GM21381 (cell line): ENCODE results near the gene HMGXB3.

Experiments used
- ATAC-seq: cut with Tn5 transposase; IDR thresholded peaks from one replicate; pipeline ENCODE4 v1.9.1; 2021; ENCODE audit warnings: mild to moderate bottlenecking, moderate library complexity; ENCODE audit not compliant: unreplicated experiment

The HMGXB3 gene

GRCh38 chr5:150066901-150067396, 66.4 kb downstream of the HMGXB3 start:
- ATAC-seq: no peak

DNA sequence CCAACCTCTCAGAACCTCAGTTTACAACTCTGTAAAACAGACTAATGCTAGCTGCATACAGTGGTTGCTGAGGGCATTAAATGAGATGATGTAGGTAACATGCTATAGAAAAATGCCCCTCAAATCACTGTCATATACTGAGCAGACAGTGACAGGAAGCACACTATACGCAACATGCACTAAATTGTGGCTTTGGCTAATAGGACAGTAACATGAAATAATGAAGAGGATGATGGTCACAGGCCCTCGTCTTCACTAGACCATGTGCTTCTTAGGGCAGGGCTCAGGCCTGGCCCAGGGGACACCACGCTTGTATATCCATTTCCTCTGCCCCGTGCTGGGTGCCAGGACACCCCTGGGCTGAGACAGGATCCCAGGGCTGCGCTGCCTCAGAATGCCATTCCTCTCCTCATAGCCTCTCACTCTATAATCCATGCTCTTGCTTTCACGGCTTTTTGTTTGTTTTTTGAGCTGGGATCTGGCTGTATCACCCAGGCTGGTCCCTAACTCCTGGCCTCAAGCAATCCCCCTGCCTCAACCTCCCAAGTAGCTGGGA, 66.9 kb downstream of the HMGXB3 start:
- no peak for ATAC-seq

- no peak for ATAC-seq
These were observed 67.5 kb downstream of the HMGXB3 start for GRCh38 chr5:150068071-150068470.

DNA sequence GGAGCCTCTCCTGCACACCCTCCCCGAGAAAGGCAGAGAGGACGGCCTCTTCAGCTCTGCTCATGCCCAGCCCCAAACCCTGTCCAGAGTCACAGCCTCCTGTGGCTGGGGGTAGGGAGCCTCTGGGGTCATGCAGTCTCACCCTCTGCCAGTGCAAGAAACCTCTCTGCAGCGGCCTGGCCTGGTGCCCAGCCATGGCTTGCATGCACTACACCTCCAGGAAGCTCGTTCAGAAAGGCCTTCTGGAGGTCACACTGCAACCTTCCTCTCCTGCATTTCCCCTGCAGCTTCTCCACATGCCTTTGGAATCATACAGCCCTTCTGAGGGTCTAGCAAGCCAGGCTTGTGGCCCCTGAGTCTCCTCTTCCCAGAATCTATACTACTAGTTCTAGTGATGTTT, 67.9 kb downstream of the HMGXB3 start:
- no peak for ATAC-seq

DNA sequence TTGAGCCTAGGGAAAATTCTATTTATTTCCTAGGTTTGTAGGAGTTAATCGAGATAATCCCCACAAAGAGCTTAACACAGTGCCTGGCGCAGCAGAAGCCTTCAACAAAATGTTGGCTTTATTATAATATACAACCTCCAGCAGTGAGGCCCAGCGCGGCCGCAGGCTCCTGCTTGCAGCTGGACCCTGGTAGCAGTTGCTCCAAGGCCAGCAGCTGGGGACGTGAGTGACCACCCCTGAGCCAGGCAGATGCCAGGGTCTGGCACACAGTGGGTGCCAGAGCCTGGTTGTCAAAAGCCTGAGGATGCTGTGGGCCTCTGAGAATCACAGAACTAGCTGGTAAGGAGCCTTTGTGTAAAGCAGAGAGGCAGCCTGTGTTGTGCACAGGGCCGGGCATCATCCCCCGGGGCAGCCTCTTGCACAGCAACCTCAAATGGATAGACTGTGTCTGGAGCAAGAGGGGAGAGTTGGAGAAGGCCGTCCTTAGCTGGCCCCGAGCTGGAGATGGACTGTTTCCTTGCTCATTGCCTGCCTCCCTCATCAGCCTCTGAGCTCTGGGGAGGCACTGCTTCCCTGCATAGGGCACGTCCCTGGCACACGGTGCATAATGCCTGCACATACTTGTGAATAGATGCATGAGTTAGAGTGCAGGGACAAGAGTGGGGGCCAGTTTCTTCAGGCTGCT, 68.6 kb downstream of the HMGXB3 start:
- no peak for ATAC-seq

DNA sequence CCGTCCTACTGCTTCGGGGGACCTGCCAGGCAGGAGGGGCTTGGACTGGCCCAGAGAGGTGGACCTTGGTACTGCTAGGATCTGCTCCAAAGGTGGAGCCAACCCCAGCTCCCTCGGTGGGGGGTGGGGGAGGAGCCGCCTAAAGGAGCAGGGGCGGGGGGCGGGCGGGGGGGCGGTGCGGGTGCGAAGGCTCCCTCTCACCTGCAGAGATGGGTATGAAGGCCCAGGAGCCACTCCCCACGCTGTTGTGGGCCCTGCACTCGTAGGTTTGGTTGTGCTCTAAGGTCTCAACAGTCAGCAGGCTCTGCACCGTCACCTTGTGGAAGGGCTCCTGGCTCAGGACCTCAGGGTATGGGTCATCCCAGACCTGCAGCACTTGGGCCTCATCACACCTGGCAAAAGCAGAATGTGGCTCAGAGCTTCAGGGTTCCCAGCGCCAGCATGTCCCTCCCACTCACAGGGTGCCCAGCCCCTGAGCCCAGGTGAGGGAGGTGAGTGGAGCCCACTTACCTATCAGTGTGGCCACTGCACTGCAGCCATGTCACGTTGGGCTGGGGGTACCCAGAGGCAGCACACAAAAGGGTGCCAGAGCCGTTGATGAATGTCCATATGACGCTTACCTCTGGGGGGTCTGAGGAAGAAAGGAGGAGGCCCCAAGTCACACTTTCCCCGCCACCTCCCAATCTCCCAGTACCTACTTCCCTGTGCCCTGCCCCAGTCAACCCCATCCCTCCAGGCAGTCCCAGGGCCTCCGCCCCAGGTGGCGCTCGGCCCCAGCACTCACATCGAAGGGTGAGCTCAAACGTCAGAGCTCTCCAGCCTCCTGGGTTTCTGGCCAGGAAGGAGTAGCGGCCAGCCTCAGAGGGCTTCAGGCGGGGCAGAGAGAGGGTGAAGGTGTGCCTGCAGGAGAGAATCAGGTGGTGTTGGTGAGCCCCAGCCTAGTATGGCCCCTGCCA, 69.4 kb downstream of the HMGXB3 start:
- no peak for ATAC-seq

DNA sequence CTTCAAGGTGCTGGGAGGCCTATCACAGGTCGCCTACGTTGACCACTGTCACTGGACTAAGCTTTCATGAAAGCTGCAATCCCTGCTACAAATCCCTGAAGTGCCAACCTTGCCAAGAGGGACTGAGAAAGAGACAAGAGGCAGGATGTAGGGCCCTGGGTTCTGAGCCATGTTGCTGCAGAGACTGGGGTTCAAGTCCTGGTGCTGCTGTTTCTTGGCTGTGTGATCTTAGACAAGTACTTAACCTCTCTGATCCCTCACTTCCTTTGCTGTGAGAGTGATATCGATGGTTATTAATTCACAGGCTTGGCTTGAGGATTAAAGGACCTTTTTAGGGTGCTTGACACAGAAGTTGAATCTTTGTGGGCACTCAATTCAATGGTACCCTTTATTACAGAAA, 70.3 kb downstream of the HMGXB3 start:
- ATAC-seq: no peak

DNA sequence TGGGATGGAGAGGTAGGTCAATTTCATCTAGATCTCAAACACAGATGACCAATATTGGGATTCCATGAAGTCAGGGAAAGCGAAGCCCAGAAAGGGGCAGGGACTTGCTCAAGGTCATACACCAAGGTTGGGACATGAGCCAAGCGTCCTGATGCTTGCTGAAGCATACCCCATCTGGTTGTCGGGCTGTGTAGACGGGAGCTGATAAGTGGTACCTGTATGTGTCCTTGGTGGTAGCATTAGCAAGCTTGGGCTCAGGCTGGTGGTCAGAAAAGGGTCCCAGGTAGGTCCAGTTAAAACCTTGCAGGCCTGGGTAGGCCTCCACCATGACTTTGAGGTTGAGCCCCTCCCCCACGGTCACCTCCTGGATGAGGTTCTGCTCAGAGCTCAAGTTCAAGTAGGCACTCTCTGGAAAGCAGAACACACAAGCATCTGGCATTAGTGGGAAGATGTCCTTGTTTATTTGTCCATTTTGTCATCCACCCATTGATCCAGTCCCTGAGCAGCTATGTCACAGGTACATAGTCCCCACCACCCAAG, 72.6 kb downstream of the HMGXB3 start:
- ATAC-seq: no peak

DNA sequence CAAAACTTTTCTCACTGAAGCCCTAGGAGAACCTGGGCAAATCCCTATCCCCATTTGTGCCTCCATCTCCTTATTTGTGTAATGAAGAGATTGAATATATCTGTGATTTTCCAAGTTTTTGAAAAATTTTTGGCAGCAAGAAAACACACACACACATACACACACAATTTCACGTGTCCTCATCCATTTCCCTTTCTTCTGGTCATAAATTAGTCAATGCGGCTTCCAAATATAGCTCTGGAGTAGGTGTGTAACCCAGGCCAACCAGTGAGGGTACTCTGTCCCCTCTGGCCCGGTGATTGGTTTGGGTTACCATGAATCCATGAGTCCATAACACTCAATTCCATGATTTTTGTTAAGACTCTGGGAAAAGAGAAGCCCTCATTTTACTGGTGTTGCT, 73.1 kb downstream of the HMGXB3 start:
- no peak for ATAC-seq

- no peak for ATAC-seq
These were observed 74.7 kb downstream of the HMGXB3 start for GRCh38 chr5:150075233-150075632.

- no peak for ATAC-seq
These were observed 75.3 kb downstream of the HMGXB3 start for GRCh38 chr5:150075806-150076205.

- ATAC-seq: no peak
These were observed 76.5 kb downstream of the HMGXB3 start for GRCh38 chr5:150077060-150077459.

DNA sequence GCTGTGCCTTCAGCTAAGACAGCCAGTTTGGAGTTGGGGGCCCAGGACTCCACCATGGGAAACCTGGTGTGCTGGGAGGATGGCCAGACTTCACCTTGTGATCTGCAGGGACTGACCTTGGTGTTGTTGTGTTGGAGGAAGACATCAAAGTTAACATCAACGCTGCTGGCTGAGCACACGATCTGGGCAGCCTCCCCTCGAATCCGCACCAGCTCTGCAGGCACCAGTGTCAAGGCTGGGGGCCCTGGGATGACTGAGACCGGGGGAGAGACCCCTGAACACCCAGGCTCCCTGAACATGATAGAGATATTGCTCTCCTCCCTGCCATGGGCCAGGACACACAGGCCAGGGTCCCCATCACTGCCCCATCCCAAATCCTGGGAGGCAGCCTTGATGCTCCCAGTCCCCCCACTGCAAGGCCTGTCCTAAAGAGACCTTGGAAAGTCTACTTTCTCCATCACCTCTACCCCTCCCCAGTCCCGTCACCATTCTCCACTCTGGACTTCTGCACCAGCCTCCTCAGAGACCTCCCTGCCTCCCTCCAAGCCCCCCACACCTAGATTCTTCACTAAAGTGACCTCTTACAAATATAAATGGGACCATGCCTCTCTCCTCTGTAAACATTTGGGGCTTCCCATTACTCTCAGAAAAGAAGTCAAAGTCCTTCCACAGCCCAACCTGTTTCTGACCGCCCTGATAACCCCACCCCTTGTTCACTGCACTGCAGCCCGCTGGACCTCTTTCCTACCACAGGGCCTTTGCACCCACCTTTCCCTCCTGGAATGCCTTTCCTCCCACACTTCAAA, 77.7 kb downstream of the HMGXB3 start:
- ATAC-seq: no peak

DNA sequence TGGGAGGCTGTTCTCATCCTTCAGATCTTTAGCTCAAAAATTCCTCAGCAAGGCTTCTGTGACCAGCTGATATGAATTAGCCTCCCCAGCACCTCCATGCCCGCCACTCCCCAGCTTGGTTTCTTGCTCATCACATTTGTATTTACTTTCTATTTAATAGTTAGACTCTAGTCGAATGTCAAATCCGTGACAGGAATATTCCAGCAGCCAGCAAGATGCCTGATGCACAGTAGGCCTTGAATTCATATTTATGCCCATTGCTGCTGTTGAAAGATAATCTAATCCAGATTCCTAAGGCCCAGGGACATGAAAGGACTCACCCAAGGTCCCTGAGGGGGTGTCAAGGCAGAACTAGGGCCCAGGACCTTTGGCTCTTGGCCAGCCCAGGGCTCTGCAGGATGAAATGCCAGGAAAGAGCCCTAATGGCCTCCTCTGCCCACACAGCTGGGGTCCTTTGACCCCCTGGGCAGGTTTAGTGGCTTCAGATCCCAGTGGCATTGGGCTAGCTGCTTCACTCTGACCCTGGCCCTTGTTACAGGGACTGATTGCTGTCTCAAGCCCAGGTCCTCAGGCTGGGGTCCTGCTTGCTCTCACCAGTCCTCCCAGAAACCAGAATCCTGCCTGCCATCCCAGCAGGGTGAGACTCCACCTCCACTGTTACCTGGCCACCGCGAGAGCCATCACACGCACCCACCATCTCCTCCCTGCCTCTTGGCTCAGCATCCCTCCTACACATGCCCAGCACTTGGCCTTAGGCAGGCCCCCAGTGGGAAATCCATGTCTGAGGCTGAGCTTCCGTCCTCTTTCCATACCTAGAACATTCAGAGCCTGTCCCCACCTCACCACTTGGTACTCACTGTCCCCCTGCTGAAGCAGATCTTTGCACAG, 78.5 kb downstream of the HMGXB3 start:
- ATAC-seq: no peak

DNA sequence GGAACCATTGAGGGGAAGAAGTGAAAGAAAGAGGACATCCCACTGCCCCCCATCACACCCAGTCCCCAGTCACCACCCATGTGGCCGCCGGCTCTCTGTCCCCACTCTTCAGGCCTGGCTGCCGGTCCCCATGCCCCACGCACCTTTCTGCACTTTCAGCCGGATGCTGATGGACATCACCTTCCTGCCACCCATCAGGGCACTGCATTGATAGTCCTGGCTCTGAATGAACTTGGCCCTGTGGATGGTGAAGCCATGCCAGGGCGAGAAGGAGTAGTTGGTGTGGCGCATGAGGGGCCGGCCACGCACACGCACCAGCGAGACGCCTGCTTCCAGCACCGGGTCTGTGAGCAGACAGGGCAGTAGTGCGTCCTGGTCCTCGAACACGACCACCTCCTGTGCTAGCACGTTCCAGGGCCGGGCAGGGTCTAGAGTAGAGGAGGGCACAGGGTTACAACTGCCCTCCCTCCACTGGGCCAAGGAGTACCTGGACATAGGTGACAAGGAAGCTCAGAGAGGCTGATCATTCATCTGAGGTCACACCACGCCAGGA, 79.4 kb downstream of the HMGXB3 start:
- ATAC-seq: no peak

DNA sequence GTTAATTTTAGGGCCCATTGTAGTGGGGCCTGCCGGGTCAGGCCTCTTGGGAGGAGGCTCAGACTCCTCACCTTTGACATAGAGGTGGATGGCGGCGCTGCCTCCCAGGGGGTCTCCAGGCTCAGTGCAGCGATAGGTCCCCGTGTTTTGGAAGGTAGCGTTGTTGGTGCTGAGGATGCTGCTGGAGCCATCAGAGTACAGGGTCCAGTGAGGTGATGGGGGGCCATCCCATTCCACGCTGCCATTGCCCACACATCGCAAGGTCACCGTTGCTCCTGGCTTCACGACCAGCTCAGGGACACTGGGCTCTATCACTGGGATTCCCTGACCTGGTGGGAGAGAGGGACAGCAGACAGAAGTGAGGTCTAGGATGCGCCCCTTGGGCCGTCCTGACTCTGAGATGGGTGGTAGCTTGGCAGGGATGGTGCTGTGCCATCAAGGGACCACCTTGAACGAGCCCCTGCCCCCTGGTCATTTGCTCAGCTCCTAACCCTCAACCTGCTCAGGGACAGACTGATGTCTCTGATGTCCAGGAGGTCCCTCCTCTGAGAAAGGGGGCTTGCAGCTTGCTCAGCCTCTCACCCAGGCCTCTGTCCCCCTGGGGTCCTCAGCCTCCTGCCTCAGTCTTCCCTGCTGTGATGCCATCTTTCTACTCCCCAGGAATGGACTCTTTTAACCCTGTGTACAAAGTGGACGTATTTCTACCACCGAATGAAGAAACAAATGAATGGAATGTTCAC, 80.3 kb downstream of the HMGXB3 start:
- ATAC-seq: no peak

- ATAC-seq: peak; percentile 81
These were observed 81.2 kb downstream of the HMGXB3 start for GRCh38 chr5:150081541-150082283.

DNA sequence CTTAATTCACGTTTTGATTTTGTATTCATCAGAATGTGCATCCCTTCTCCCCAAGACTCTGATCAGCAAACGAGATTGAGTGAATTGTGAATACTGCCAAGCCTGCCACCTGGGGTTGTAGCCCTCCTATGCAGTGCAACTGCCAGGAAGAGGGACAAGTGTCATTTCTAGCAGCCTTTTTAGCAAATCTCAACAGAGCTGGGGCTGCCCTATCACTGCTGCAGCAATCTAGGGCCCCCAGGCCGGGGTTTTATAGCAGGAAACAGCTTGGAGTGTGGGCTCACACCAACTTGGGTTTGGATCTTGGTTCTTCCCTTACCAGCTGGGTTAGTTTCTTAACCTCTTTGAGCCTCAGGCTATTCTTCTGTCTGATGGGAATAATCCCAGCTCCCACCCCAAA, 81.8 kb downstream of the HMGXB3 start:
- ATAC-seq: peak; percentile 15
